Measurements from ENCODE around the gene APBB1IP.
A peak's percentile ranks its signal among the peaks of the same experiment; 100 is the strongest.
"Not testable (repeated sequence)": the region's sequence is repeated elsewhere in the genome, so short reads cannot be mapped to it uniquely, and the experiment has no call there.

Gene APBB1IP

GRCh38 chr10:26398353-26398752, 39.8 kb upstream of the APBB1IP start:
- DNase-seq (ENCODE audit: low spot score); H3K9ac ChIP-seq (ENCODE audit: low read depth, low read length, poor library complexity); H3K4ac ChIP-seq (ENCODE audit: low read length); H4K91ac ChIP-seq (ENCODE audit: low read depth, low read length, poor library complexity); H2AK5ac ChIP-seq (ENCODE audit: low read depth, low read length); H2BK12ac ChIP-seq (ENCODE audit: low read length); H3K23ac ChIP-seq (ENCODE audit: low read depth, low read length, poor library complexity); H3K27ac ChIP-seq (replicated peaks; ENCODE audit: low read length); H3K79me1 ChIP-seq (ENCODE audit: low read depth, low read length); H3K18ac ChIP-seq (ENCODE audit: low read length); H3K27me3 ChIP-seq (ENCODE audit: control insufficient read depth in 3 of 3, insufficient read depth in 3 of 3, low read depth in 1 of 3, low read length in 3 of 3); H2BK120ac ChIP-seq (ENCODE audit: low read depth, low read length); H3K9me3 ChIP-seq (replicated peaks in 1 of 2; ENCODE audit: control insufficient read depth in 2 of 2, insufficient read depth in 1 of 2, low read depth in 1 of 2, low read length in 2 of 2); H3K14ac ChIP-seq (ENCODE audit: low read length); H3K4me3 ChIP-seq (ENCODE audit: low read length in 2 of 2); H3K4me1 ChIP-seq (ENCODE audit: control insufficient read depth in 2 of 2, insufficient read depth in 1 of 2, low read depth in 1 of 2, low read length in 2 of 2); H2AFZ ChIP-seq (ENCODE audit: low read length); H3K4me2 ChIP-seq (ENCODE audit: insufficient read depth, low read length, poor library complexity, severe bottlenecking); H2BK15ac ChIP-seq (ENCODE audit: low read length); H4K8ac ChIP-seq (ENCODE audit: low read depth, low read length); H3K36me3 ChIP-seq (replicated peaks in 1 of 2; ENCODE audit: control insufficient read depth in 2 of 2, insufficient read depth in 2 of 2, low read length in 2 of 2); H2BK5ac ChIP-seq (ENCODE audit: low read length): not testable (repeated sequence)
- no CpG with 5 or more reads among the region's 2 CpGs for WGBS, 2 donors (ENCODE audit: extremely low coverage in 2 of 2, insufficient read length in 2 of 2, insufficient replicate concordance in 1 of 2)

GRCh38 chr10:26407406-26407969, 30.7 kb upstream of the APBB1IP start:
- Histone ChIP-seq H3K27me3 (ENCODE audit: control insufficient read depth in 3 of 3, insufficient read depth in 3 of 3, low read depth in 1 of 3, low read length in 3 of 3) (no peaks in the 10 kb centered on the region), H3K4ac (ENCODE audit: low read length) (no peak overlapping the region), H3K4me2 (ENCODE audit: insufficient read depth, low read length, poor library complexity, severe bottlenecking) (no peak overlapping the region), H3K4me3 (ENCODE audit: low read length in 2 of 2) (no peak overlapping the region), H2BK5ac (ENCODE audit: low read length) (no peak overlapping the region), H3K36me3 (replicated peaks in 1 of 2; ENCODE audit: control insufficient read depth in 2 of 2, insufficient read depth in 2 of 2, low read length in 2 of 2) (no peaks in the 10 kb centered on the region), H3K9me3 (replicated peaks in 1 of 2; ENCODE audit: control insufficient read depth in 2 of 2, insufficient read depth in 1 of 2, low read depth in 1 of 2, low read length in 2 of 2) (no peaks in the 10 kb centered on the region), H3K9ac (ENCODE audit: low read depth, low read length, poor library complexity) (no peak overlapping the region), H2BK120ac (ENCODE audit: low read depth, low read length) (no peak overlapping the region), H3K4me1 (ENCODE audit: control insufficient read depth in 2 of 2, insufficient read depth in 1 of 2, low read depth in 1 of 2, low read length in 2 of 2) (no peaks in the 10 kb centered on the region), H3K18ac (ENCODE audit: low read length) (no peak overlapping the region), H2BK12ac (ENCODE audit: low read length) (no peak overlapping the region), H3K79me1 (ENCODE audit: low read depth, low read length) (no peaks in the 10 kb centered on the region), H3K14ac (ENCODE audit: low read length) (no peak overlapping the region), H4K91ac (ENCODE audit: low read depth, low read length, poor library complexity) (no peak overlapping the region), H2AK5ac (ENCODE audit: low read depth, low read length) (no peak overlapping the region), H3K23ac (ENCODE audit: low read depth, low read length, poor library complexity) (no peak overlapping the region), H3K27ac (replicated peaks; ENCODE audit: low read length) (no peak overlapping the region), H2BK15ac (ENCODE audit: low read length) (no peak overlapping the region), H2AFZ (ENCODE audit: low read length) (no peak overlapping the region), H4K8ac (ENCODE audit: low read depth, low read length) (no peak overlapping the region)
- no peak for DNase-seq (ENCODE audit: low spot score)
- no CpG with 5 or more reads among the region's 2 CpGs for WGBS, 2 donors (ENCODE audit: extremely low coverage in 2 of 2, insufficient read length in 2 of 2, insufficient replicate concordance in 1 of 2)

- DNase-seq (ENCODE audit: low spot score) = no peak
- Histone ChIP-seq H2BK12ac (ENCODE audit: low read length) (no peak overlapping the region), H3K4me1 (ENCODE audit: control insufficient read depth in 2 of 2, insufficient read depth in 1 of 2, low read depth in 1 of 2, low read length in 2 of 2) (no peaks in the 10 kb centered on the region), H3K79me1 (ENCODE audit: low read depth, low read length) (no peaks in the 10 kb centered on the region), H2AK5ac (ENCODE audit: low read depth, low read length) (no peak overlapping the region), H3K9ac (ENCODE audit: low read depth, low read length, poor library complexity) (no peak overlapping the region), H3K4me2 (ENCODE audit: insufficient read depth, low read length, poor library complexity, severe bottlenecking) (no peak overlapping the region), H2AFZ (ENCODE audit: low read length) (no peak overlapping the region), H2BK120ac (ENCODE audit: low read depth, low read length) (no peak overlapping the region), H3K36me3 (replicated peaks in 1 of 2; ENCODE audit: control insufficient read depth in 2 of 2, insufficient read depth in 2 of 2, low read length in 2 of 2) (no peaks in the 10 kb centered on the region), H2BK5ac (ENCODE audit: low read length) (no peak overlapping the region), H4K8ac (ENCODE audit: low read depth, low read length) (no peak overlapping the region), H3K14ac (ENCODE audit: low read length) (no peak overlapping the region), H2BK15ac (ENCODE audit: low read length) (no peak overlapping the region), H3K27me3 (ENCODE audit: control insufficient read depth in 3 of 3, insufficient read depth in 3 of 3, low read depth in 1 of 3, low read length in 3 of 3) (no peaks in the 10 kb centered on the region), H3K27ac (replicated peaks; ENCODE audit: low read length) (no peak overlapping the region), H3K4me3 (ENCODE audit: low read length in 2 of 2) (no peak overlapping the region), H3K4ac (ENCODE audit: low read length) (no peak overlapping the region), H4K91ac (ENCODE audit: low read depth, low read length, poor library complexity) (no peak overlapping the region), H3K9me3 (replicated peaks in 1 of 2; ENCODE audit: control insufficient read depth in 2 of 2, insufficient read depth in 1 of 2, low read depth in 1 of 2, low read length in 2 of 2) (no peaks in the 10 kb centered on the region), H3K23ac (ENCODE audit: low read depth, low read length, poor library complexity) (no peak overlapping the region), H3K18ac (ENCODE audit: low read length) (no peak overlapping the region)
- no CpG with 5 or more reads among the region's 5 CpGs for WGBS, 2 donors (ENCODE audit: extremely low coverage in 2 of 2, insufficient read length in 2 of 2, insufficient replicate concordance in 1 of 2)
Measured at GRCh38 chr10:26408858-26409494, 29.2 kb upstream of the APBB1IP start.

GRCh38 chr10:26410356-26410755, 27.8 kb upstream of the APBB1IP start:
- Histone ChIP-seq H3K9ac (ENCODE audit: low read depth, low read length, poor library complexity) (no peak overlapping the region), H2AFZ (ENCODE audit: low read length) (no peak overlapping the region), H3K23ac (ENCODE audit: low read depth, low read length, poor library complexity) (no peak overlapping the region), H3K27me3 (ENCODE audit: control insufficient read depth in 3 of 3, insufficient read depth in 3 of 3, low read depth in 1 of 3, low read length in 3 of 3) (no peaks in the 10 kb centered on the region), H2BK5ac (ENCODE audit: low read length) (no peak overlapping the region), H3K4ac (ENCODE audit: low read length) (no peak overlapping the region), H2BK15ac (ENCODE audit: low read length) (no peak overlapping the region), H2BK120ac (ENCODE audit: low read depth, low read length) (no peak overlapping the region), H3K4me1 (ENCODE audit: control insufficient read depth in 2 of 2, insufficient read depth in 1 of 2, low read depth in 1 of 2, low read length in 2 of 2) (no peaks in the 10 kb centered on the region), H3K18ac (ENCODE audit: low read length) (no peak overlapping the region), H3K9me3 (replicated peaks in 1 of 2; ENCODE audit: control insufficient read depth in 2 of 2, insufficient read depth in 1 of 2, low read depth in 1 of 2, low read length in 2 of 2) (no peaks in the 10 kb centered on the region), H2BK12ac (ENCODE audit: low read length) (no peak overlapping the region), H2AK5ac (ENCODE audit: low read depth, low read length) (no peak overlapping the region), H3K4me3 (ENCODE audit: low read length in 2 of 2) (peak overlapping the region in 1 of 2 donors; percentile 47), H3K27ac (replicated peaks; ENCODE audit: low read length) (no peak overlapping the region), H3K36me3 (replicated peaks in 1 of 2; ENCODE audit: control insufficient read depth in 2 of 2, insufficient read depth in 2 of 2, low read length in 2 of 2) (no peaks in the 10 kb centered on the region), H3K79me1 (ENCODE audit: low read depth, low read length) (no peaks in the 10 kb centered on the region), H4K91ac (ENCODE audit: low read depth, low read length, poor library complexity) (no peak overlapping the region), H4K8ac (ENCODE audit: low read depth, low read length) (no peak overlapping the region), H3K4me2 (ENCODE audit: insufficient read depth, low read length, poor library complexity, severe bottlenecking) (no peak overlapping the region), H3K14ac (ENCODE audit: low read length) (no peak overlapping the region)
- no CpG with 5 or more reads among the region's 6 CpGs for WGBS, 2 donors (ENCODE audit: extremely low coverage in 2 of 2, insufficient read length in 2 of 2, insufficient replicate concordance in 1 of 2)
- no peak for DNase-seq (ENCODE audit: low spot score)
